ENCODE results near the gene MCF2L.
"Not testable (repeated sequence)": the region's sequence is repeated elsewhere in the genome, so short reads cannot be mapped to it uniquely, and the experiment has no call there.

The MCF2L gene

DNA sequence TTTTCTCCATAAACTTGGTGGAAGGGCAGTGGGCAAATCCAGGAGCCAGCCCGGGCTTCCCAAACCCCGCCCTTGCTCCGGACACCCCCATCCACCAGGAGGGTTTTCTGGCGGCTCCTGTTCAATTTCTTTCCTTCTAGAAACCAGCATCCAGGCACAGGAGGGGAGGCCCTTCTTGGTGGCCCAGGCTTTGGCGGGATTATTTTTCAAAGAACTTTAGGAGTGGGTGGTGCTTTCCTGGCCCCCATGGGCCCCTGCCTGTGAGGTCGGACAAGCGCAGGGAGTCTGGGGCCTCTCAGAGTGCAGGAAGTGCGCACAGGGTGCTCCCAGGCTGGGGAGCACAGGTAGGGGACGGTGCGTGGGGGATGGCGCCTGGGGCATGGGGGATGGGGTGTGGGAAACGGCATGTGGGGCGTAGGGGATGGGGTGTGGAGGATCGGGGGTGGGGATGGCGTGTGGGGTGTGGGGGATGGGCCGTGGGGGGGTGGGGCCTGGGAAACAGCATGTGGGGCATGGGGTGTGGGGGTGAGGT lies 137.0 kb downstream of the MCF2L start:
- no peak for DNase-seq

GRCh38 chr13:113106711-113107351 lies 137.8 kb downstream of the MCF2L start:
- DNase-seq: no peak

DNA sequence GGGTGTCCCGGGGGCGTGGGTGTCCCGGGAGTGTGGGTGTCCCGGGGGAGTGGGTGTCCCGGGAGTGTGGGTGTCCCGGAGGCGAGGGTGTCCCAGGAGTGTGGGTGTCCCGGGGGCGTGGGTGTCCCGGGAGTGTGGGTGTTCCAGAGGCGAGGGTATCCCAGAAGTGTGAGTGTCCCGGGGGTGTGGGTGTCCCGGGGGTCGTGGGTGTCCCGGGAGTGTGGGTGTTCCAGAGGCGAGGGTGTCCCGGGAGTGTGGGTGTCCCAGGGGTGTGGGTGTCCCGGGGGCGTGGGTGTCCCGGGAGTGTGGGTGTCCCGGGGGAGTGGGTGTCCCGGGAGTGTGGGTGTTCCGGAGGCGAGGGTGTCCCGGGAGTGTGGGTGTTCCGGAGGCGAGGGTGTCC lies 139.5 kb downstream of the MCF2L start:
- DNase-seq: not testable (repeated sequence)

DNA sequence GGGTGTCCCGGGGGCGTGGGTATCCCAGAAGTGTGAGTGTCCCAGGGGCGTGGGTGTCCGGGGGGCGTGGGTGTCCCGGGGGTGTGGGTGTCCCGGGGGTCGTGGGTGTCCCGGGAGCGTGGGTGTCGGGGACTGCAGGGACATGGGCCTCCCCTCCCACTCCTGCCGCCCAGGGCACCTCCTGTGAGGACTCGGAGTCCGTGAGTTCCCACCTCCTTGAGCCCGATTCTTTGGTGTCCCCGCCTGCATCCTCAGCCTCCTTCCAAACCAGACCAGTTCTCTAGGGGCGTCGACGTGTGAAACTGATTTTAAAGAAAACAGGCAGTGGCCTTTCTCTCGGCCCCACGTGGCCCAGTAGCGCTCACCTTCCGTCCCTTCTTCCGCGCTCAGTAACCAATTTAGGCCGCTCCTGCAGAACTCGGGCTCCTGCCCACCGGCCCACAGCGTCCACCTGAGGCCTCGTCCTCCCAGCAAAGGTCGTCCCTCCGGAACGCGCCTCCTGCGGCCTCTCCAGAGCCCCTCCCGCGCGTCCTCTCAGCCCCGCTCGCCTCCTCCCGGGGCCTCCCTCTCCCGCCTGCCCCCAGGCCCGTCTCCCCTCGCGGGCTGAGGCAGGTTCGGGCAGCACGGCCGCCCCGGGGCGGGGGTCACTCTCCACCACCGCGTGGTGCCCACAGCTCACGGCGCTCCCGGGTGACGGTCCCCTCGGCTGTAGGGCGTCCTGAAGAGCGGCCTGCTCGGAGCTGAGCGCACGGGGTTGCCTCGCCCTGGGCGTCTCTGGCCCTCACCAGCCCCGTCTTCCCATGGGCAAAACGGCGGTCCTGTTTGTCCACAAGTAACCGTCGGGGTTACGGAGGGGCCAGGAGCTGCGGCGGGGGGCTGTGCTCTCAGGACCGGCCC lies 140.4 kb downstream of the MCF2L start:
- DNase-seq: no peak

DNA sequence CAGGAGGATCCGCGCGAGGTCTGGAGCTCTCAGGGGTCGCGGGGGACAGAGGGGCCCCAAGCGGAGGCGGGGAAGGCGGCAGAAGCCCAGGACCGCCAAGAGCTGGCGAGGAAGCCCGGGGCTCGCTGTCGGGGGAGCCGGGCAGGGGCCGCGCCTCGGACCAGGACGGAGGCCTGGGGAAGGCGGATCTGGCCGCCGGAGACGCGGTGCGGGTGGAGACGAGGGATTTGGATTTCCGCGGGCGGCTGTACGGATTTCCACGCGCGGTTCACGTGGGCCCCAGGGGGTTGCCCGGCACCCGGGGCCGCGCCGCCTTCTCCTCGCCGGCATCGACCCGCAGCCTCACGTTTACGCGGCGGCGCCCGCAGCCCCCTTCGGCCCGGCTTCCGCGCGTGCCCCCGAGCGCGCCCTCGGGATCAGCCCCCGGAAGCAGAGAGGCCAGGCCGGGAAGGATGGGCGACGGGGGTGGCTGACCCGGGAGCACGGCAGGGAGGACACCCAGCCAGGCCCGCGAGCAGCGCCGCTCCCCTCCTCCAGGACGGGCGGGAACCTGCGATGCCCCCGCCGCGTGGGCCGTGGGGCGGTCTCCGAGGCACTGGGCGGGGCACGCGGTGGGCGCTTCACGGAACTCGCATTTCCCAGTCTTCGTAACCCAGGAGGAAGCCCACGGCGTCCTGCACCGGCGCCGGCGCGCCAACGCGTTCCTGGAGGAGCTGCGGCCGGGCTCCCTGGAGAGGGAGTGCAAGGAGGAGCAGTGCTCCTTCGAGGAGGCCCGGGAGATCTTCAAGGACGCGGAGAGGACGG lies 141.2 kb downstream of the MCF2L start:
- DNase-seq: no peak

GRCh38 chr13:113110852-113111315 lies 141.9 kb downstream of the MCF2L start:
- no peak for DNase-seq

DNA sequence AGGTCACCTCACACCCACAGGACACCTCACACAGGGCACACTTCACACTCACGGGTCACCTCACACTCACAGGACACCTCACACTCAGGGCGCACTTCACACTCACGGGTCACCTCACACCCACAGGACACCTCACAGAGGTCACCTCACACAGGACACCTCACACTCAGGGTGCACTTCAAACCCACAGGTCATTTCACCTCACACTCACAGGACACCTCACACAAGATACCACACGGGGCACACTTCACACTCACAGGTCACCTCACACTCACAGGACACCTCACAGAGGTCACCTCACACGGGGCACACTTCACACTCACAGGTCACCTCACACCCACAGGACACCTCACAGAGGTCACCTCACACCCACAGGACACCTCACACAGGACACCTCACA lies 142.8 kb downstream of the MCF2L start:
- not testable (repeated sequence) for DNase-seq

DNA sequence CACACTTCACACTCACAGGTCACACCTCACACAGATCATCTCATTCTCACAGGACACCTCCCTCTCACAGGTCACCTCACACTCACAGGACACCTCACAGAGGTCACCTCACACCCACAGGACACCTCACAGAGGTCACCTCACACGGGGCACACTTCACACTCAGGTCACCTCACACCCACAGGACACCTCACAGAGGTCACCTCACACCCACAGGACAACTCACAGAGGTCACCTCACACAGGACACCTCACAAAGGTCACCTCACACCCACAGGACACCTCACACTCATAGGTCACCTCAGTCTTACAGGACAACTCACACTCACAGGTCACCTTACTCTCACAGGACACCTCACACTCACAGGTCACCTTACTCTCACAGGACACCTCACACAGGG lies 143.5 kb downstream of the MCF2L start:
- DNase-seq: not testable (repeated sequence)

DNA sequence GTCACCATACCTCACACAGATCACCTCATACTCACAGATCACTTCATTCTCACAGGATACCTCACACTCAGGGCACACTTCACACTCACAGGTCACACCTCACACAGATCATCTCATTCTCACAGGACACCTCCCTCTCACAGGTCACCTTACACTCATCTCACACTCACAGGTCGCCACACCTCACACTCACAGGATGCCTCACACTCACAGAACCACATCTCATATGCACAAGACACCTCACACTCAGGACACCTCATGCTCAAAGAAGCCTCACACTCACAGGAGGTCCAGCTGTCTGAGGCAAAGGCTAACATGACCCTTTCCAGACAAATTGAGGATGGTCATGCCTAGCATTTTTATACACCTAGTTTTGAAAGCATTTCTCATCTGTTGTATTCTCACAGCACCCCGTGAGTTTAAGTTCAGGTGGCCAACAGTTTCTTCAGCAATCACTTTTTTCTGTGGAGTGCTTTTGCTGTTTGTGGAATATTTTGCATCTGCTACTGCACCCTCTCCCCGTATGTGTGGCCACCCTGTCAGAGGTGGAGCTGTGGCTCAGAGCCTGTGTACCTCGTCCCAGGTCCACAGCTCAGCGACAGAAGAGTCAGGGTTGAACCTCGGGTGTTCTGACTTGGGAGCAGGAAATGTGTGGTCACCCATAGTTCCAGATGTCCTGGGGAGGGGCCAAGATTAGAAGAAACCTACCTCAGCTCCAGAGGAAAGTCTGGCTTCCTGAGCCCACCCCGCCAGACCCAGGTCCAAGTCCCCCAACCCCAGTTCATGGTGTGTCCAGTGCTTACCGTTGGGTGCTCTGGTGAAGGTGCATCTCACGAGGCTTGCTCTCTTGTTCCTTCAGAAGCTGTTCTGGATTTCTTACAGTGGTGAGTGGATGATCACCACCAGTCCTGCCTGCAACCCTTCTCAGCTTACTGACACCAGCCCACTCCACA lies 144.2 kb downstream of the MCF2L start:
- DNase-seq: no peak

GRCh38 chr13:113113846-113114271 lies 144.8 kb downstream of the MCF2L start:
- DNase-seq: no peak

GRCh38 chr13:113114511-113115362 lies 145.7 kb downstream of the MCF2L start:
- no peak for DNase-seq

GRCh38 chr13:113115363-113116205 lies 146.6 kb downstream of the MCF2L start:
- no peak for DNase-seq

DNA sequence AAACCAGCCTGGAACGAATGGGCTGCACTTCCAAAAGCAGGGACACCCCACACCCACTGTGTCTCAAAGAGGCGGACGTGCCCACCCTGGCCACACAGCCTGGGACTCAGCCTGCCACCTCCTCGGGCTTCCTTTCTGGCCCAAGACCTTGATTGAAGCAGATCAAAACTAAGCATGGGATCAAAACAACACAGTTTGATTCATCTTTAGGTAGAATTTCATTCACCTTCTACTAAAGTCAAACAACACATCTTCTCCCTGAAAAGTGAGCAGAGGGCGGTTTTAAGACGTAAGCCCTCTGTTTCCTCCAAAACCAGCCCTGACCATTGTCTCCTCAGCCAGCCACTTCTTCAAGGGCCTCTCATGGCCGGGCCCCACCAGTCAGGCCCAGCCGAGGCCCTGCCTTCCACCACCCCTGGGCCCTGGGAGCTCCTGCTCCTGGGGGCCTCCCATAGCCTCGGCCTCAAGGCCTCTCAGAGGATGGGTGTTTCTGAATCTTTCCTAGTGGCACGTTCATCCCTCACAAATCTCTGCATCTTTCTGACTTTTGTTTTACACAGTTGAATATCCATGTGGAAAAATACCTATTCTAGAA lies 147.3 kb downstream of the MCF2L start:
- no peak for DNase-seq

- no peak for DNase-seq
These were observed 147.9 kb downstream of the MCF2L start for GRCh38 chr13:113116871-113117271.

- DNase-seq: no peak
These were observed 148.4 kb downstream of the MCF2L start for GRCh38 chr13:113117335-113117872.

DNA sequence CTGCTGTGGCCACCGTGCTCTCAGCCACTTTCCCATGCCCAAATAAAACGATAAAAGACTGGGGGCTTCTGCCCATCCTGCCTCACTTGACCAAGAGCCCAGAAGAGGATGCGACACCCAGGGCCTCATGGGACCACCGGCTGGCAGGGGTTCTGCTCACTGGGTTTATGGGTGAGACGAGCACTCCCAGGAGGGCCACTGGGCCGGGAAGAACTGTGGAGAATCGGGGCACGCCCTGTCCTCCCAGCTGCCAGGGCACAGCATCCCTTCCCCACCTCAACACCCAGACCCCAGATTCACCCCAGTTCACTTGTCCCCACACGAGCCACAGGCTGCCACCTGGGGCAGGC lies 148.9 kb downstream of the MCF2L start:
- no peak for DNase-seq

- no peak for DNase-seq
These were observed 149.4 kb downstream of the MCF2L start for GRCh38 chr13:113118261-113119021.

DNA sequence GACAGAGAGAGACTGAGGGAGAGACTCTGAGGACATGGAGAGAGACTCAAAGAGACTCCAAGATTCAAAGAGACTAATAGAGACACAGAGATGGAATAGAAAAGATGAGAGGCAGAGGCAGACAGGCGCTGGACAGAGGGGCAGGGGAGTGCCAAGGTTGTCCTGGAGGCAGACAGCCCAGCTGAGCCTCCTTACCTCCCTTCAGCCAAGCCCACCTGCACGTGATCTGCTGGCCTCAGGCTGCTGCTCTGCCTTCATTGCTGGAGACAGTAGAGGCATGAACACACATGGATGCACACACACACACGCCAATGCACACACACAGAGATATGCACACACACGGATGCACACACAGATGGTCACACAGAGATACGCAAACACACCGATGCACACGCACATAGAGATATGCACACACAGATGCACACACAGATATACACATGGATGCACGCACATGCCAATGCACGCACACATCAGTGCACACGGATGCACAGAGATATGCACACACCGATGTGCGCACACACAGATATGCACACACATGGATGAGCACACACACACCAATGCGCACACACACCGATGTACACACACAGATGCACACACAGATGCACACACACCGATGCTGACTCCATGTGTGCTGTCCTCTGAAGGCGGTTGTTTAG lies 150.3 kb downstream of the MCF2L start:
- DNase-seq: no peak
